Measurements from ENCODE around the gene C6orf132. TPM values are rescaled to one million over a fixed set of nuclear protein-coding genes. Genes with fewer than 3 reads are reported as not detected.

C6orf132 gene
- total RNA-seq, 1 donor from 2014 or later: 1.3 TPM

DNA sequence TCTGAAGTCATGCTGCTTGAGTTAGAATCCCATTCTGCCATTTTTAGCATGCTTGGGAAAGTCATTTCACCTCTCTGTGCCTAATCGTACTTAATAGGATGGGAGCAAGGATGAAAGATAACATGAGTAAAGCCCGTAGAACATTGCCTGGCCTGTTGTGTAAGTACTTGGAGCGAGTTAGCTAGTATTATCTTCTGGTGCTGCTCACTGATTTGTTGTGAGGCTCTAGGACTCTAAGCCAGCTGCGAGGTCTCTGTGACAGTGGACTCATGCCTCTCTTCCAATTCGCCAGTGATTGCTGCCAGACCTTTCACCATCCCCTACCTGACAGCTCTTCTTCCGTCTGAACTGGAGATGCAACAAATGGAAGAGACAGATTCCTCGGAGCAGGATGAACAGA, 74.2 kb downstream of the C6orf132 start:
- Histone ChIP-seq H3K36me3 (peaks cover 74 to 87% of the 10 kb centered on the region in 2 donors), H3K27ac (no peak overlapping the region), H3K4me3 (no peak overlapping the region), H3K9me3 (no peaks in the 10 kb centered on the region), H3K27me3 (no peaks in the 10 kb centered on the region), H3K4me1 (no peaks in the 10 kb centered on the region)
- TF ChIP-seq, protein P1, sequence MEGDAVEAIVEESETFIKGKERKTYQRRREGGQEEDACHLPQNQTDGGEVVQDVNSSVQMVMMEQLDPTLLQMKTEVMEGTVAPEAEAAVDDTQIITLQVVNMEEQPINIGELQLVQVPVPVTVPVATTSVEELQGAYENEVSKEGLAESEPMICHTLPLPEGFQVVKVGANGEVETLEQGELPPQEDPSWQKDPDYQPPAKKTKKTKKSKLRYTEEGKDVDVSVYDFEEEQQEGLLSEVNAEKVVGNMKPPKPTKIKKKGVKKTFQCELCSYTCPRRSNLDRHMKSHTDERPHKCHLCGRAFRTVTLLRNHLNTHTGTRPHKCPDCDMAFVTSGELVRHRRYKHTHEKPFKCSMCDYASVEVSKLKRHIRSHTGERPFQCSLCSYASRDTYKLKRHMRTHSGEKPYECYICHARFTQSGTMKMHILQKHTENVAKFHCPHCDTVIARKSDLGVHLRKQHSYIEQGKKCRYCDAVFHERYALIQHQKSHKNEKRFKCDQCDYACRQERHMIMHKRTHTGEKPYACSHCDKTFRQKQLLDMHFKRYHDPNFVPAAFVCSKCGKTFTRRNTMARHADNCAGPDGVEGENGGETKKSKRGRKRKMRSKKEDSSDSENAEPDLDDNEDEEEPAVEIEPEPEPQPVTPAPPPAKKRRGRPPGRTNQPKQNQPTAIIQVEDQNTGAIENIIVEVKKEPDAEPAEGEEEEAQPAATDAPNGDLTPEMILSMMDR (IDR thresholded peaks at IDR 0.05): no peak
- intact Hi-C loops (cut with DNase I): no loop called here
- DNase-seq (ENCODE audit: low spot score in 2 of 2): no peak

DNA sequence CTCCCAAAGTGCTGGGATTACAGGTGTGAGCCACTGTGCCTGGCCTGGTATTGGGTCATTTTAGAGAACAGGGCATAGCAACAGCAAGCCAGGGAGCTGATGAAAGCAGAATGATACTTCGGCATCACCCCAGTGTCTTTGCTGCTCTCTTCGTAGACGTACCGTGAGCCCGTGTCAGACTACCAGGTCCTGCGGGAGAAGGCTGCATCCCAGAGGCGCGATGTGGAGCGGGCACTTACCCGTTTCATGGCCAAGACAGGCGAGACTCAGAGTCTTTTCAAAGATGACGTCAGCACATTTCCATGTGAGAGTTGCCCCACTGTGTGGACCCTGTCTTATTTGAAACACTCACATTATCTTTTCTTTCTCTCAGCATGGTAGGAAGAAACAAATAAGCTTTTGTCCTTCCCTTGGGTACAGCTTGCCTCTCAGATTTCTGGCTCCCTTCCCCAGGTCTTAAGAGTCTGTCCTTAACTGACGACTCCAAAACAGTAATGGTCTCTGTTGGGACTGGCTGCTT, 76.2 kb downstream of the C6orf132 start:
- intact Hi-C loops (cut with DNase I): no loop called here
- TF ChIP-seq, protein P1 (IDR thresholded peaks at IDR 0.05): no peak
- H3K9me3 ChIP-seq: no peaks in the 10 kb centered on the region
- no peaks in the 10 kb centered on the region for H3K27me3 ChIP-seq
- H3K4me1 ChIP-seq: no peaks in the 10 kb centered on the region
- DNase-seq (ENCODE audit: low spot score in 2 of 2): no peak
- peaks cover 64 to 93% of the 10 kb centered on the region in 2 donors for H3K36me3 ChIP-seq
- no peak overlapping the region for H3K4me3 ChIP-seq
- H3K27ac ChIP-seq: no peak overlapping the region

DNA sequence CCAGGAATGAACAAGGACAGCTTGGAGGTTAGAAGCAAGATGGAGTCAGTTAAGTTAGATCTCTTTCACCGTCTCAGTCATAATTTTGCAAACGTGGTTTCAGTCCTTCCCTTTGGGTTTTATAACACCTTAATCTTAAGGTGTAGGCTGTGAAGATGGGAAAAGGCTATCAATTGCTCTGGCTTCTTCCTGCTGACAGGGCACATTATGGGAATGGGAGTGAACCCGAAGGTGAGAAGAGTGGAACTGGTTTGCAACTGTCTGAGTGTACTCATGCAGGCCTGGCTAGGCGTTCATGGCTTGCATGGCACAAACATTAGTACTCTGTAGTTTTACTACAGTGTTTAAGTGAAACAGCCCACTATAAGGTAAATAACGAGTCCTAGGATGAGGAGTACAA, 82.7 kb downstream of the C6orf132 start:
- peaks cover 71 to 95% of the 10 kb centered on the region in 2 donors for H3K36me3 ChIP-seq
- no peak overlapping the region for H3K4me3 ChIP-seq
- H3K27ac ChIP-seq: no peak overlapping the region
- TF ChIP-seq, protein P1 (IDR thresholded peaks at IDR 0.05): no peak
- no peaks in the 10 kb centered on the region for H3K9me3 ChIP-seq
- DNase-seq (ENCODE audit: low spot score in 2 of 2): no peak
- no peaks in the 10 kb centered on the region for H3K27me3 ChIP-seq
- no peaks in the 10 kb centered on the region for H3K4me1 ChIP-seq
- intact Hi-C loops (cut with DNase I): no loop called here

- H3K4me1 ChIP-seq: peaks cover 3 to 15% of the 10 kb centered on the region in 2 donors
- H3K27me3 ChIP-seq: no peaks in the 10 kb centered on the region
- H3K9me3 ChIP-seq: no peaks in the 10 kb centered on the region
- TF ChIP-seq, protein P1 (IDR thresholded peaks at IDR 0.05): no peak
- no peak for DNase-seq (ENCODE audit: low spot score in 2 of 2)
- peaks cover 39 to 45% of the 10 kb centered on the region in 2 donors for H3K36me3 ChIP-seq
- no peak overlapping the region for H3K4me3 ChIP-seq
- intact Hi-C loops (cut with DNase I): no loop called here
- no peak overlapping the region for H3K27ac ChIP-seq
Observed at GRCh38 chr6:42053601-42054000, 88.8 kb downstream of the C6orf132 start.

DNA sequence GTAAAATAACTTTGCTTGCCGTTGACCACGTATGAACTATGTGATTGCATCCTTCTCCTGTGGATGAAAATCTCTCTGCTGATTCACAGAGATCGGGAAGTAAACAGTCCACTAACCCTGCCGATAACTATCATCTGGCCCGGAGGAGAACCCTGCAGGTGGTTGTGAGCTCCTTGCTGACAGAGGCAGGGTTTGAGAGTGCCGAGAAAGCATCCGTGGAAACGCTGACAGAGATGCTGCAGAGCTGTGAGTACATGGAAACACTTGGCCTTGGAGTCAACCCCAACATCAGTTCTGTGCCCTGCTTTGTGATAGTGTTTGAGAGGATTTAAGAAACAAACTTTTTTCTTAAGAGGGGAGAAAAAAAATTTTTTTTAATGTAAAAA, 91.2 kb downstream of the C6orf132 start:
- Histone ChIP-seq H3K36me3 (peaks cover 17 to 21% of the 10 kb centered on the region in 2 donors), H3K9me3 (no peaks in the 10 kb centered on the region), H3K4me3 (peak overlapping the region; percentile 56 to 88), H3K4me1 (peaks cover 9 to 21% of the 10 kb centered on the region in 2 donors), H3K27ac (no peak overlapping the region), H3K27me3 (no peaks in the 10 kb centered on the region)
- intact Hi-C loops (cut with DNase I): loop anchor here (2.0 kb wide), 2 partner anchors 156 to 166 kb away; partner anchors contain the start of genes MRPS10 and USP49
- DNase-seq (ENCODE audit: low spot score in 2 of 2): no peak
- TF ChIP-seq, protein P1 (IDR thresholded peaks at IDR 0.05): no peak

Other genes starting within 250 kb of the C6orf132 start
- 8.7 TPM for gene USP49, start 247.2 kb downstream of the C6orf132 start, total RNA-seq
- 13.5 TPM for gene MED20, start 221.5 kb downstream of the C6orf132 start, total RNA-seq
- 1.6 TPM for gene BYSL, start 221.1 kb downstream of the C6orf132 start, total RNA-seq
- 130 TPM for gene CCND3, start 200.8 kb downstream of the C6orf132 start, total RNA-seq
- gene TAF8, start 92.1 kb downstream of the C6orf132 start, total RNA-seq: 26.0 TPM
- 0.21 TPM for gene GUCA1A, start 30.7 kb upstream of the C6orf132 start, total RNA-seq
- gene GUCA1B, start 52.3 kb upstream of the C6orf132 start, total RNA-seq: 0.64 TPM
- gene MRPS10, start 75.2 kb upstream of the C6orf132 start, total RNA-seq: 5.4 TPM